AG08396 (cell line): ENCODE measurements around the gene CST7.
"Not testable (repeated sequence)": the region's sequence is repeated elsewhere in the genome, so short reads cannot be mapped to it uniquely, and the experiment has no call there.

Experiments used
- DNase-seq: peaks from one replicate; pipeline ENCODE4 v3.0.0; 2012; ENCODE audit warnings: low spot score, mixed read lengths

The CST7 gene

GRCh38 chr20:24986436-24987015, 37.5 kb downstream of the CST7 start:
- no peak for DNase-seq

- no peak for DNase-seq
Observed at GRCh38 chr20:24987244-24987643, 38.2 kb downstream of the CST7 start.

GRCh38 chr20:24987873-24988835, 39.1 kb downstream of the CST7 start:
- no peak for DNase-seq

- no peak for DNase-seq
Observed at GRCh38 chr20:24989162-24989561, 40.1 kb downstream of the CST7 start.

DNA sequence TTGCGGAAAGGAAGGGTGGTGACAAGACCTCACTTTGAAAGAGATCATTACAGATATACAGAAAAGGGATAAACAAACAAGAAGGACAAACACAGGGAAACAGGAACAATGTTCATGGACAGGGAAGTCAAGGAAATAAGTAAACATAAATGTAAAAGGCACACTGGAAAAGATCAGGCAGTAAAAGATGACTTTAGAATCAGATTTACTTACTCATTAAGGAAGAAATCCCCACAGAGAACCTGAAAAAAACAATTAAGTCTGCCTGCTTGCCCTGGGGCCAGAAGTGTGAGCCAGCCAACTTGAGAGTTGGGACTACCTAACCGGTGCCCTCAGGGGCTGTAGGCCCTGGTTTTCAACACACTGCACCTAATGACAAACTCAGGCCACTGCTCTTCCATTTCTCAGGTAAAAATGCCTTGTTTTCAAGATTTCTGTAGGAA, 41.8 kb downstream of the CST7 start:
- DNase-seq, result no peak

DNA sequence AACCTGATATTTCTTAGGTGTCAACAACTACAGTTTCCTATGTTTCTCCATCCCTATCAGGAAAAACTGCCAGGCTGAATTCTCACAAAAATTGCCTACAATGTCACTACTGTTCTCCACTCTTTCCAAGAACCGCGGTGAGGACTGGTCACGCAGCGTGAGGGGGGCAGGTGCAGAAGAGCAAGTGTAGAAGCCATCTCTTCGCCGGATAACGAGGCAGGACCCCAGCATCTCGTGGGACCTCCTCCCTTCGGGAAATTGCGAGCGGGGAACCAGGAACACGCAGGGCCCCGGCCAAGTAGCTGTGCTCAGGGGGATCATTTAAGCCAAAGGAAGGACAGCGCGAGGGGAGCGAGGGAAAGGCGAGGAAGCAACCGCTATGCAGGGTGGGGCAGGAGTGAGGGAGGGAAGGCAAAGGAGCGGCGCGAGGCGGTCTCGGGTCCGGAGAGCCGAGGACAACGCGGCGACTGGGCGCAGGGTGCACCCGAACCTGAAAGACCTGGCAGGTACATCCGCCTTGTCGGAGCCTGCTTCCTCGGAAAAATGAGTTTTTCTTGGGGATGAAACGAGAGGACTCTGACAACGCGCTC, 42.9 kb downstream of the CST7 start:
- peak; percentile 34 for DNase-seq

GRCh38 chr20:24992487-24993205, 43.6 kb downstream of the CST7 start, which contains the start of gene APMAP:
Gene APMAP (minus strand): TSS chr20:24992751. CDS start chr20:24992688, 63 bp downstream.
- peak; percentile 97 for DNase-seq

DNA sequence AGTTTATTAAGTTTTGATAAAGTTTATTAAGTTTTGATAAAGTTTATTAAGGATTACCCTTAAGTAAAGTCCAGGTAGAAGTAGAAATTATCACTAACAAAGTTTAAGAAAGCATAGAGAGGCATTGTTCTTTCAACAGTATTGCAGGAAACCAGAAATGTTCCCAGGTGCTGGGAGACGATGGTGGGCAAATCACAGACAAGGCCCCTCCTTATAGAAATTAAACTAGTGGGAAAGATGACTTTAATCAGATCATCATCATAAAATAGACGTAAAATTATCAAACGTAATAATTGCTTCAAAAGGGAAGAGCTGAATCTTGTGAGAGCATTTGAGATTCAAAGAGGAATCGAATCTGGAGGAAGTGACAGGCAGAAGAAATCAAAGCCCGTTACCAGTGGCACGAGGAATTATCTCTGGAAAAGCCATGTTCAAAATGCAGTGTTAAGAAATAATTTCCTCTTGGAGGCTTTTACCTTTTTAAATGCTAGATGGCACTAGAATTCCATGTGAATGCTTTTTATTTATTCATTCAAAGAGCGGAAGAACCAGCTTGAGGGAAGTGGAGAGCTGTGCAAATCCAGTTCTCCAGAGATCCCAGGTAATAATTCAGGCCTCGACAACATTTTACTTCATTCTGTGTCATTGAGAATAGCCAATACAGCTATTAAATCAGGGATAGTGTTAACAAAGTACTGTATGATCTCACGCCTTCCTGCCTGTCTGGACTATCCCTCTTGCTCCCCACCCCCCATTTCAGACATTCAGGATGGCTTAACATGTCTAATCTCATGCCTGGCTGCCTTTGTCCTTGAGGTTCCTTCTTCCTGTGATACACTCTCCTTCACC, 44.5 kb downstream of the CST7 start:
- DNase-seq, result peak; percentile 54

- DNase-seq, result no peak
Observed at GRCh38 chr20:24994186-24994465, 45.1 kb downstream of the CST7 start.

DNA sequence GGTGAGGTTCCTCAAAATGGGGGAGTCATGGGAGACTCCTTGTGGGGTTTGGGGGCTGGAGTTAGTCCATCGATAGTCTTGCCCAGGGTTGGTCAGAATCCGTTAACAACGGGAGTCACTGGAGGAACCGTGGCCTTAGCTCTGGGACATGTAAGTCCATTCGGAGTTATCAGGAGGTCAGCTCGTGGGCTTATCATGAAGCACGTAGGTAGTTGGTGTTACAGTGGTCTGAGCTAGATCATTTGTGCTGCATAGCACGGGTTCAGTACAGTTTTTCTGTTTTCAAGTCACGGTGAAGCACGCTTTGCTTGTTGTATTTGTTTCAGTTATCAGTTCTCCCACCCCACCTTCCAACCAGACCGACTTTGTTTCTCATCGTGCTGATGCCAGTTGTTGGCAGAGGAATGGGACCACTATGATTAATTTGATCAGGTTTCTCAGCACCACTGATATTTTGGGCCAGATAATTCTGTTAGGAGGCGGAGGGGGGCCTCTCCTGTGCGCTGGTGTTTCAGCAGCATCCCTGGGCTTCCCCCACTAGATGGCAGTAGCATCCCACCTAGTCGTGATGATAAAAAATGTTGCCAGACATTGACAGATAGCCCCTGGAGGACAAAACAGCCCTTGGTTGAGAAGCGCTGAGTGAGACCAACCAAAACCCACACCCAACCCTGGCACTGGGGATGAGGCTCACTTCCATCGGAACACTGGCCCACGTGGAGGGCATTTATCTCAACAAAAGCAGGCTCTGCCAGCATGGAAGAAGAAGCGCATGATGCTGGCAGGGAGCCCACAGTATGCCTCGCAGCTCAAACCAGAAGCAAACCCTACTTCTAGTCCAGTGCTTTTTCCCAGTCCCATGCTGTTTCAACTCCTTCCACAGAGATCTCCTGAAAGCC, 45.6 kb downstream of the CST7 start:
- peak; percentile 82 for DNase-seq

GRCh38 chr20:24995741-24996448, 46.8 kb downstream of the CST7 start:
- no peak for DNase-seq

DNA sequence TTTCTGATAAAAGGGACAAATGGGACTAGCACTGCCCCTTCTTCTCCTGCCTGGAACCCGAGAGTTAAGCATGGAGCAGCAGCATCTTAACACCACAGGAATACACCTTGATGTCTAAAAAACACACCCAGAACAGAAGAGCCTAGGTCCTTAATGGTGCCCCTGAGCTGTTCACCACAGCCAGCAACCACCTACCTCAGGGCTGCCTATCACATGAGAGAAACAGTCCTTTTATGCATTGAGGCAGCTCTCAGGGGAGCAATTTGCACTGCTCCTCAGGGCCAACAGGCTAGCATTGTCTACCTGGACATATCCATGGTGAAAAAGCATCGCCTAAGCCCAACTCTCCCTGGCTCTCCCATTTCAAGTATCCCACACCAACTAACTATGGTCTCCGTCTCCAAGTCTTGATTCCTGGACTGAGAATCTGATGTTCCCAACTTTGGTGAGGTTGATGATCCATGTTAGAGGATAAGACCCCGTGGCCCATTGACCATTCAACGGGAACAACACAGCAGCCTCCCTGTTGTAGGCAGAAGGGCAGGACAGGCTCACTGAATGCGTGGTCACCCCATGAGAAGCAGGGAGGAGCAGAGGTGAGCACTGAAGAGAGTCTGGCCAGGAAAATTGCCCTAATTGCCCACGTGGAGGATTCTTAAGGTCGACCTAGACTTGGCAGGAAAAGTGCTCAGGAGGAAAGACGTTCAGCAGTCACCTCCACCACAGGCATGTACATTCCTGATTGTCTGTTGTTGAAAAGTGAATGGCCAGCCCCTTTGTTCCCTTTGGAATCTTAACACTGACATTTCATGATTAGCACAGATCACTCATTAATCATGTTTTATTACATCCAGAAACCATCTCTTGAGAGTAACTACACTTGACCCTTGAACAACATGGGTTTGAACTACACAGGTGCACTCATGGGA, 47.6 kb downstream of the CST7 start:
- DNase-seq, result no peak

GRCh38 chr20:24998121-24998520, 49.1 kb downstream of the CST7 start:
- DNase-seq, result no peak

- DNase-seq, result no peak
Observed at GRCh38 chr20:24998631-24999445, 49.8 kb downstream of the CST7 start.

DNA sequence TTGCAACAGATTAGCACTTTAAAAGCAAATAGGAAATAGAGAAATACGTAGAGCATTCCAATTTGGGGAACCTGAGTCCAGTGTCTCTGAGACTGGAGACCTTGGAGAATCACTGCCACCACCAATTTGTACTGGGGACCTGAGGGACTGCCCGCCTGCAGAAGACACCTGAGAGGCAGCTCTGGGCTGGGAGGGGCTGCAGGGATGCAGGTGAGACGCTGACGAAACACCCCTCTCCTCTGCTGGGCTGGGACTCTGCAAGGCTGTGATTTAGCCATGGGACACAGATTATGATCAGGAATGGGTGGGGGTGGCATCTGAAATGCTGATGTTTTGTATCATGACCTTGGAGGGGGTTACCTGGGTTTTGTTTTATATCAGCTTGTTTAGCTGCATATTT, 50.5 kb downstream of the CST7 start:
- no peak for DNase-seq

DNA sequence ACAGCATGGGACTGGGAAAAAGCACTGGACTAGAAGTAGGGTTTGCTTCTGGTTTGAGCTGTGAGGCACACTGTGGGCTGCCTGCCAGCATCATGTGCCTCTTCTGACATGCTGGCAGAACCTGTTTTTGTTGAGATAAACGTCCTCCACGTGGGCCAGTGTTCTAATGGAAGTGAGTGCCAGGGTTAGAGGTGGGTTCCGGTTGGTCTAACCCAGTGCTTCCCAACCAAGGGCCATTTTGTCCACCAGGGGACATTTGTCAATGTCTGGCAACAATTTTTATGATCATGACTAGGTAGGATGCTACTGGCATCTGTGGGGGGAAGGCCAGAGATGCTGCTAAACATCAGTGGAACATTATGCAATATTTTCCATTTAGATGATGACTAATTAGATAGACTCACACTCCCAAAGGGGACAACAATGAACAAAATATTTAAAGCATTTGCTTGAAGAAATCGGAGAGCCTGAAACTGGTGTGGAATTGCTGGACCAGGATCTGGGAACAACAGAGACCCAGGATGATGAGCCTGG, 51.3 kb downstream of the CST7 start:
- peak; percentile 68 for DNase-seq

DNA sequence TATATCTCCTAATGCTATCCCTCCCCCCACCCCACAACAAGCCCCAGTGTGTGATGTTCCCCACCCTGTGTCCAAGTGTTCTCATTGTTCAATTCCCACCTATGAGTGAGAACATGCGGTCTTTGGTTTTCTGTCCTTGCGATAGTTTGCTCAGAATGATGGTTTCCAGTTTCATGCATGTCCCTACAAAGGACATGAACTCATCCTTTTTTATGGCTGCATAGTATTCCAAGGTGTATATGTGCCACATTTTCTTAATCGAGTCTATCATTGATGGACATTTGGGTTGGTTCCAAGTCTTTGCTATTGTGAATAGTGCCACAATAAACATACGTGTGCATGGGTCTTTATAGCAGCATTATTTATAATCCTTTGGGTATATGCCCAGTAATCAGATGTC, 52.3 kb downstream of the CST7 start:
- not testable (repeated sequence) for DNase-seq

GRCh38 chr20:25003002-25003401, 53.9 kb downstream of the CST7 start:
- DNase-seq, result no peak
